Measurements from ENCODE around the gene KRTAP5-1. TPM values are rescaled to one million over a fixed set of nuclear protein-coding genes. Genes with fewer than 3 reads are reported as not detected.
"Not testable (repeated sequence)": the region's sequence is repeated elsewhere in the genome, so short reads cannot be mapped to it uniquely, and the experiment has no call there.

KRTAP5-1 gene
- total and polyA plus RNA-seq, 8 donors: 0.50 TPM; not detected in 7

- 56 to 66% (median 62%) methylated on average over 4 of the region's 4 CpGs for WGBS, 5 donors
- Histone ChIP-seq H3K27ac (no peak within 1 kb of the TSS), H3K9me3 (no peaks in the 10 kb centered on the region), H3K4me3 (no peak within 1 kb of the TSS), H3K36me3 (no peaks in the 10 kb centered on the region), H3K27me3 (peaks cover 0 to 62% (median 17%) of the 10 kb centered on the region in 3 donors), H3K4me1 (no peaks in the 10 kb centered on the region)
- no peak for DNase-seq
- intact Hi-C loops (cut with DNase I; ENCODE audit: low total_unique reads): no loop called here
- TF ChIP-seq POLR2AphosphoS5 (IDR thresholded peaks at IDR 0.05) (no peak), EP300 (IDR thresholded peaks at IDR 0.05) (no peak), CTCF (IDR thresholded peaks at IDR 0.05) (no peak), POLR2A (IDR thresholded peaks at IDR 0.05) (no peak)
Measured at GRCh38 chr11:1608363-1608762, 23.3 kb upstream of the KRTAP5-1 start, which contains the start of gene KRTAP5-3. Gene KRTAP5-3, minus strand, starts transcription at chr11:1608463. Its CDS starts 78 bp downstream, at chr11:1608385.

GRCh38 chr11:1607901-1608300 lies 22.8 kb upstream of the KRTAP5-1 start:
- H3K4me1 ChIP-seq; H3K9me3 ChIP-seq; H3K36me3 ChIP-seq; H3K4me3 ChIP-seq; DNase-seq; intact Hi-C loops (cut with DNase I; ENCODE audit: low total_unique reads); H3K27ac ChIP-seq: not testable (repeated sequence)
- WGBS, 5 donors: 47 to 100% (median 53%) methylated on average over 1 to 5 of the region's 5 CpGs
- H3K27me3 ChIP-seq: peaks cover 0 to 66% (median 17%) of the 10 kb centered on the region in 3 donors

GRCh38 chr11:1607156-1607845 lies 22.2 kb upstream of the KRTAP5-1 start:
- intact Hi-C loops (cut with DNase I; ENCODE audit: low total_unique reads); H3K4me1 ChIP-seq; H3K4me3 ChIP-seq; H3K27ac ChIP-seq; DNase-seq; H3K9me3 ChIP-seq; H3K36me3 ChIP-seq: not testable (repeated sequence)
- peaks cover 0 to 72% (median 17%) of the 10 kb centered on the region in 3 donors for H3K27me3 ChIP-seq
- WGBS, 5 donors: 26 to 39% (median 30%) methylated on average over 17 to 18 of the region's 18 CpGs

- 66 to 81% (median 77%) methylated on average over 13 of the region's 13 CpGs for WGBS, 5 donors
- H3K27me3 ChIP-seq: peaks cover 0 to 74% (median 17%) of the 10 kb centered on the region in 3 donors
- H3K27ac ChIP-seq; intact Hi-C loops (cut with DNase I; ENCODE audit: low total_unique reads); H3K4me1 ChIP-seq; H3K4me3 ChIP-seq; H3K36me3 ChIP-seq; DNase-seq; H3K9me3 ChIP-seq: not testable (repeated sequence)
Measured at GRCh38 chr11:1605923-1606322, 20.8 kb upstream of the KRTAP5-1 start.

GRCh38 chr11:1604711-1605110 lies 19.6 kb upstream of the KRTAP5-1 start:
- intact Hi-C loops (cut with DNase I; ENCODE audit: low total_unique reads): no loop called here
- Histone ChIP-seq H3K27ac (no peak overlapping the region), H3K4me1 (no peaks in the 10 kb centered on the region), H3K36me3 (no peaks in the 10 kb centered on the region), H3K27me3 (peaks cover 0 to 69% (median 17%) of the 10 kb centered on the region in 3 donors), H3K9me3 (no peaks in the 10 kb centered on the region), H3K4me3 (no peak overlapping the region)
- TF ChIP-seq POLR2AphosphoS5 (IDR thresholded peaks at IDR 0.05): no peak
- TF ChIP-seq POLR2A (IDR thresholded peaks at IDR 0.05): no peak
- no peak for TF ChIP-seq EP300 (IDR thresholded peaks at IDR 0.05)
- TF ChIP-seq CTCF (IDR thresholded peaks at IDR 0.05): no peak
- WGBS, 5 donors: 77 to 94% (median 85%) methylated on average over 5 to 7 of the region's 7 CpGs
- DNase-seq: no peak

- WGBS, 5 donors: 71 to 89% (median 85%) methylated on average over 5 to 11 of the region's 11 CpGs
- Histone ChIP-seq H3K4me3 (no peak overlapping the region), H3K27ac (no peak overlapping the region), H3K9me3 (no peaks in the 10 kb centered on the region), H3K4me1 (no peaks in the 10 kb centered on the region), H3K27me3 (peaks cover 0 to 64% (median 14%) of the 10 kb centered on the region in 3 donors), H3K36me3 (no peaks in the 10 kb centered on the region)
- intact Hi-C loops (cut with DNase I; ENCODE audit: low total_unique reads): no loop called here
- no peak for TF ChIP-seq EP300 (IDR thresholded peaks at IDR 0.05)
- no peak for TF ChIP-seq POLR2A (IDR thresholded peaks at IDR 0.05)
- TF ChIP-seq CTCF (IDR thresholded peaks at IDR 0.05): no peak
- no peak for TF ChIP-seq POLR2AphosphoS5 (IDR thresholded peaks at IDR 0.05)
- DNase-seq: no peak
Measured at GRCh38 chr11:1604181-1604580, 19.1 kb upstream of the KRTAP5-1 start.

Measured in stomach (tissue), 9 donors.